ENCODE results near the gene CDC42BPA.

GRCh38 chr1:227330279-227331076, 12.2 kb upstream of the CDC42BPA start:
- TF ChIP-seq, protein P1, sequence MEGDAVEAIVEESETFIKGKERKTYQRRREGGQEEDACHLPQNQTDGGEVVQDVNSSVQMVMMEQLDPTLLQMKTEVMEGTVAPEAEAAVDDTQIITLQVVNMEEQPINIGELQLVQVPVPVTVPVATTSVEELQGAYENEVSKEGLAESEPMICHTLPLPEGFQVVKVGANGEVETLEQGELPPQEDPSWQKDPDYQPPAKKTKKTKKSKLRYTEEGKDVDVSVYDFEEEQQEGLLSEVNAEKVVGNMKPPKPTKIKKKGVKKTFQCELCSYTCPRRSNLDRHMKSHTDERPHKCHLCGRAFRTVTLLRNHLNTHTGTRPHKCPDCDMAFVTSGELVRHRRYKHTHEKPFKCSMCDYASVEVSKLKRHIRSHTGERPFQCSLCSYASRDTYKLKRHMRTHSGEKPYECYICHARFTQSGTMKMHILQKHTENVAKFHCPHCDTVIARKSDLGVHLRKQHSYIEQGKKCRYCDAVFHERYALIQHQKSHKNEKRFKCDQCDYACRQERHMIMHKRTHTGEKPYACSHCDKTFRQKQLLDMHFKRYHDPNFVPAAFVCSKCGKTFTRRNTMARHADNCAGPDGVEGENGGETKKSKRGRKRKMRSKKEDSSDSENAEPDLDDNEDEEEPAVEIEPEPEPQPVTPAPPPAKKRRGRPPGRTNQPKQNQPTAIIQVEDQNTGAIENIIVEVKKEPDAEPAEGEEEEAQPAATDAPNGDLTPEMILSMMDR (conservative IDR thresholded peaks at IDR 0.05; ENCODE audit: low read depth, low read length), result no peak
- TF ChIP-seq EZH2 (IDR thresholded peaks at IDR 0.05; ENCODE audit: low read length, unreplicated experiment), result no peak
- TF ChIP-seq EZH2phosphoT487 (IDR thresholded peaks at IDR 0.05; ENCODE audit: borderline replicate concordance, low read length), result no peak
